BE2C (cell line): ENCODE results near the gene TAF13.

ENCODE experiments used
- DNase-seq: peaks from one replicate; pipeline ENCODE4 v3.0.0-alpha.2; 2020
- H3K27me3 ChIP-seq: fragments of 250-450 bp; sonication (Bioruptor Pico); 2 replicates; pipeline ENCODE4 v1.5.1; 2020; ENCODE audit warnings: mild to moderate bottlenecking
- H3K36me3 ChIP-seq: fragments of 250-450 bp; sonication (Bioruptor Pico); 2 replicates; pipeline ENCODE4 v1.5.1; 2020; ENCODE audit warnings: mild to moderate bottlenecking
- H3K4me1 ChIP-seq: fragments of 250-450 bp; sonication (Bioruptor Pico); 2 replicates; pipeline ENCODE4 v1.5.1; 2020
- H3K4me3 ChIP-seq: 2 replicates; pipeline ENCODE4 v1.5.1; 2011; ENCODE audit warnings: low read depth, low read length
- H3K9me3 ChIP-seq: fragments of 250-450 bp; sonication (Bioruptor Pico); 2 replicates; pipeline ENCODE4 v1.5.1; 2020
- CTCF ChIP-seq: IDR thresholded peaks from 2 replicates; pipeline ENCODE4 v1.5.1; 2012; ENCODE audit warnings: mild to moderate bottlenecking, low read depth, low read length

Gene TAF13

DNA sequence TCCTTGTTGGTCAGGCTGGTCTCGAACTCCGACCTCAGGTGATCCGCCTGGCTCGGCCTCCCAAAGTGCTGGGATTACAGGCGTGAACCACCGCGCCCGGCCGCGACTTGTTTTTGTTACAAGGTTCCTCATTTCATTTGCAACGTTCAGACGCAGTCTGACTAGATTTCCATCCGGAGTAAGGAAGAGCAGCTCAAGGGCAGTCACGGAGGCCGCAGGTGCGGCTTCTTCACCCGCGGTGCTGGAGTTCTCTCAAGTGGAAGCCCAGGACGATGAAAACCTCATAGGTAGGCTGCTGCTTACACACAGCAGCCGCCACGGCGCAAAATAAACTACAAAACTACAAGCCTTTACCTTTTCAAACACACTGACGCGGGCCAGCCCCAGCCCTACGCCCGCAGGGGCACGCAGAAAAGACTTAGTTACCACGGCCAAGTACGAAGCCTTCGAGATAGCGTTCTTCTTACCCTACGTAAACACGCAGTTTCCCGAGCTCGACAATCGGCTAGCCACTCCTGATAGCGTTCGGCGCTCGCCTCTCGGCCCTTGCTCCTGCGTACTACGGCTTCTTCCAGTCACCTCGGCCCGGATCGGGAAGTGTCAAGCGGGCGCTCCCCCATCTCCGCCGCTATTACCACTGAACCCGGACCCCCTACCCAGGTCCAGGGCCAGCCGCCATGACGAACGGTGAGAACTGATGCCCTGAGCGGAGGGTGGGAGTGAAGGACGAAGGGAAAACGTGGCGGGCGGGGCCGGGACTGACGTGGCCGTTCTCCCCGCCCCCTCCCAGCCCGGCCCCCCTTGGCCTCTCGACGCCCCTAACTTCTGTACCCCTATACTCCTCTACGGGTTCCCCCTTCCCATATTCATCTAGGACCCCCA, 14.6 kb upstream of the TAF13 start, which contains the start of gene TMEM167B:
TMEM167B (plus strand) TSS at position 569 of the 882 bp plus-strand sequence; CDS start at position 678, 109 bp downstream.
- peak within 1 kb of the TSS; percentile 85 for H3K4me3 ChIP-seq
- no peaks in the 10 kb centered on the region for H3K27me3 ChIP-seq
- no peak for TF ChIP-seq CTCF
- peak; percentile 91 for DNase-seq
- no peaks in the 10 kb centered on the region for H3K9me3 ChIP-seq
- no peaks in the 10 kb centered on the region for H3K4me1 ChIP-seq
- peaks cover 10% of the 10 kb centered on the region for H3K36me3 ChIP-seq

- peak; percentile 66 for TF ChIP-seq CTCF
- DNase-seq = peak; percentile 56
- no peaks in the 10 kb centered on the region for H3K4me1 ChIP-seq
- peaks cover 9% of the 10 kb centered on the region for H3K36me3 ChIP-seq
- no peak overlapping the region for H3K4me3 ChIP-seq
- no peaks in the 10 kb centered on the region for H3K9me3 ChIP-seq
- H3K27me3 ChIP-seq = no peaks in the 10 kb centered on the region
These were observed 13.6 kb upstream of the TAF13 start for GRCh38 chr1:109089242-109090015.

DNA sequence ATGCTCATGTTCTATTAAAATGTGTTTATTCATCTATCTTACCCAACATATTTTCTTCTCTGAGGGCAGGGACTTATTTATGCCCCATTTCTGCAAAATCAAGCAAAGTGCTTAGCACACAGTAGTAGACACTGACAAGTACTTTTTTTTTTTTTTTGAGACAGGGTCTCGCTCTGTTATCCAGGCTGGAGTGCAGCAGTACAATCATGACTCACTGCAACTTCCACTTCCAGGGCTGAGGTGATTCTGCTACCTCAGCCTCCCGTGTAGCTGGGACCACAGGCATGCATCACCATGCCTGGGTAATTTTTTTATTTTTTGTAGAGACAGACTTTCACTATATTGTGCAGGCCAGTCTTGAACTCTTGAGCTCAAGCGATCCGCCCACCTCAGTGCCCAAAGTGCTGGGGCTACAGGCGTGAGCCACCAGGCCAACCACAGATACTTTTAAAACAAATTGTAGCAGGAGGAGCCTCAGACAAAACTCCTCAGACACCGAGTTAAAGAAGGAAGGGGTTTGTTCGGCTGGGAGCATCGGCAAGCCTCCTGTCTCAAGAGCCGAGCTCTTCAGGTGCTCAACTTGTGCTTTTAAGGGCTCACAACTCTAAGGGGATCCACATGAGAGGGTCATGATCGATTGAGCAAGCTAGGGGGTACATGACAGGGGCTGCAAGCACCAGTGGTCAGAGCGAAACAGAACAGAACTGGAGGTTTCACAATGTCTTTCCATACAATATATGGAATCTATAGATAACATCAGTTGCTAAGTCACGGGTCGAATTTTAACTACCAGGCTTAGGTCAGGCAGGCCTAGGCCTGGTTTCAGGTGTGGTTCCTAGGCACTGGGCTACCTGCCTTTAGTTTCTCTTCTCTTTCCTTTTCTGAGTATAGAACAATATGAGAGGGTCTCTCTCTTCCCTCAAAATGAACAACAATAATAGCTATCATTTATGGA, 9.0 kb upstream of the TAF13 start:
- TF ChIP-seq CTCF = no peak
- DNase-seq = no peak
- H3K36me3 ChIP-seq = no peaks in the 10 kb centered on the region
- no peaks in the 10 kb centered on the region for H3K27me3 ChIP-seq
- no peaks in the 10 kb centered on the region for H3K9me3 ChIP-seq
- no peak overlapping the region for H3K4me3 ChIP-seq
- H3K4me1 ChIP-seq = no peaks in the 10 kb centered on the region

DNA sequence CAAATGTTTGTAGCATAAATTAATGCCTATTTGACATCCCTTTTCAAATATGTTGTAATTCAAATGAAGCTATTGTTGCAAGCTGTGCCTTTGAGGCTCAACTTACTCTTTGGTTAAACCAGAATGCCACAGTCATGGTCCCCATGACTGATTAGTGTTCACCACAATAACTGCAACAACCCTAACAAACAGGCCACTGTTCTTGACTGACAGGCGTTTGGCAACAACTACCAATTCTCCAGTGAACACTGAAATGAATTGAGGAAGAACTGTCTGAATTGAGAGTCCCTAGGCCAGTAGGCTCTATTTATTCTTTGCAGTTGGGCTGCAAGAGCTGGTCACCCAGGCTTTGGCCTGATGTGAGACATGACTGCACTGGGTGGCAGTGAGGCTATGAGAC, 8.1 kb upstream of the TAF13 start:
- Histone ChIP-seq H3K4me1 (no peaks in the 10 kb centered on the region), H3K4me3 (no peak overlapping the region), H3K27me3 (no peaks in the 10 kb centered on the region), H3K36me3 (no peaks in the 10 kb centered on the region), H3K9me3 (no peaks in the 10 kb centered on the region)
- no peak for TF ChIP-seq CTCF
- no peak for DNase-seq

DNA sequence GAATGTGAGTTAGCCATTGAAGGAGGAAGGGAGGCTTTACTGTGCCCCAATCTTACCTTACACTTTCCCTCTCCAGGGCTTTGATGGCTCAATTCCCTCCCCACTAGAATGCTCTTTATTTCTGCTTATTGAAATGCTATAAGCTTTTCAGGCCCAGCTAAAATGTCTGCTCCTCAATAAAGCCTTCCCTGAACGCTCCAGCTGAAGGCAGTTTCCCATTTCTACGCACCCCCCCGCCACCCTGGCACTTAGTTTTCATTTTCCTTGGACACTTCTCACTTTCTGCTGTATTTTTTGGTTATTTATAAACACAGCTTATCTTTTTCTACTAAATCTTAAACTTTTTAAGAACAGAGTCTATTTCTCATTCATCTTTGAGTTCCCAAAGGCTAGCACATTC, 7.7 kb upstream of the TAF13 start:
- H3K4me1 ChIP-seq = no peaks in the 10 kb centered on the region
- H3K4me3 ChIP-seq = no peak overlapping the region
- H3K36me3 ChIP-seq = no peaks in the 10 kb centered on the region
- H3K9me3 ChIP-seq = no peaks in the 10 kb centered on the region
- TF ChIP-seq CTCF = no peak
- DNase-seq = no peak
- no peaks in the 10 kb centered on the region for H3K27me3 ChIP-seq
